Large intestine (tissue), 3 donors: Measurements from ENCODE around the gene SIPA1L3. TPM values are rescaled to one million over a fixed set of nuclear protein-coding genes. Genes with fewer than 3 reads are reported as not detected.
A peak's percentile ranks its signal among the peaks of the same experiment; 100 is the strongest.

ENCODE experiments used
- DNase-seq, 2 donors: peaks; one replicate each; pipeline versions ENCODE4 v3.0.0 to v3.0.0-alpha.2; 2013
- H3K27ac ChIP-seq: one replicate; pipeline ENCODE4 v1.5.1; 2013; ENCODE audit warnings: low read length
- H3K27me3 ChIP-seq: 2 replicates; pipeline ENCODE4 v1.6.1; 2013; ENCODE audit warnings: low read length; ENCODE audit not compliant: control insufficient read depth, insufficient read depth
- H3K36me3 ChIP-seq: 2 replicates; pipeline ENCODE4 v1.6.1; 2013; ENCODE audit warnings: low read length; ENCODE audit not compliant: control insufficient read depth, insufficient read depth
- H3K4me1 ChIP-seq: one replicate; pipeline ENCODE4 v1.6.1; 2013; ENCODE audit warnings: low read length; ENCODE audit not compliant: control insufficient read depth, insufficient read depth
- H3K4me3 ChIP-seq: one replicate; pipeline ENCODE4 v1.5.1; 2013; ENCODE audit warnings: low read length
- H3K9me3 ChIP-seq: one replicate; pipeline ENCODE4 v1.6.1; 2013; ENCODE audit warnings: mild to moderate bottlenecking, low read depth, low read length, moderate library complexity; ENCODE audit not compliant: control insufficient read depth
- WGBS: methylation state at CpG from one replicate; pipeline ENCODE4 v1.1.5; 2013; ENCODE audit warnings: low lambda C conversion rate; ENCODE audit not compliant: insufficient coverage; 5-methylcytosine and 5-hydroxymethylcytosine counted together
- polyA plus RNA-seq: library from polyadenylated mRNA; unstranded; fragments of 120-200 nt; gene quantifications from one replicate; pipeline ENCODE4 v1.2.1, GENCODE V29; 2013

SIPA1L3 gene
- polyA plus RNA-seq, 1 donor, result 70.0 TPM

GRCh38 chr19:38183251-38183897 is 276.4 kb downstream of the SIPA1L3 start:
- Histone ChIP-seq H3K4me3 (peak overlapping the region; percentile 35), H3K4me1 (no peaks in the 10 kb centered on the region), H3K36me3 (peaks cover 46% of the 10 kb centered on the region), H3K27ac (no peak overlapping the region), H3K27me3 (no peaks in the 10 kb centered on the region), H3K9me3 (peaks cover 7% of the 10 kb centered on the region)
- WGBS, result no CpG with 5 or more reads among the region's 30 CpGs
- DNase-seq, result no peak

GRCh38 chr19:38184815-38185214 is 277.8 kb downstream of the SIPA1L3 start:
- no CpG with 5 or more reads among the region's 9 CpGs for WGBS
- no peaks in the 10 kb centered on the region for H3K4me1 ChIP-seq
- H3K27me3 ChIP-seq, result no peaks in the 10 kb centered on the region
- no peak for DNase-seq
- no peak overlapping the region for H3K27ac ChIP-seq
- peaks cover 7% of the 10 kb centered on the region for H3K9me3 ChIP-seq
- H3K4me3 ChIP-seq, result no peak overlapping the region
- H3K36me3 ChIP-seq, result peaks cover 47% of the 10 kb centered on the region

- no peak for DNase-seq
- H3K9me3 ChIP-seq, result peaks cover 2% of the 10 kb centered on the region
- no peak overlapping the region for H3K27ac ChIP-seq
- no peaks in the 10 kb centered on the region for H3K27me3 ChIP-seq
- peaks cover 48% of the 10 kb centered on the region for H3K36me3 ChIP-seq
- 100% methylated on average over 3 of the region's 10 CpGs for WGBS
- H3K4me1 ChIP-seq, result no peaks in the 10 kb centered on the region
- H3K4me3 ChIP-seq, result no peak overlapping the region
Observed at GRCh38 chr19:38185562-38185961, 278.6 kb downstream of the SIPA1L3 start.

- Histone ChIP-seq H3K27me3 (no peaks in the 10 kb centered on the region), H3K27ac (no peak overlapping the region), H3K9me3 (no peaks in the 10 kb centered on the region), H3K36me3 (peaks cover 48% of the 10 kb centered on the region), H3K4me3 (no peak overlapping the region), H3K4me1 (no peaks in the 10 kb centered on the region)
- no CpG with 5 or more reads among the region's 6 CpGs for WGBS
- no peak for DNase-seq
Observed at GRCh38 chr19:38190061-38190460, 283.1 kb downstream of the SIPA1L3 start.

- no CpG with 5 or more reads among the region's 6 CpGs for WGBS
Observed at GRCh38 chr19:38190793-38191192, 283.8 kb downstream of the SIPA1L3 start.

GRCh38 chr19:38191747-38192146 is 284.7 kb downstream of the SIPA1L3 start:
- no peaks in the 10 kb centered on the region for H3K9me3 ChIP-seq
- peaks cover 54% of the 10 kb centered on the region for H3K36me3 ChIP-seq
- WGBS, result no CpG with 5 or more reads among the region's 13 CpGs
- no peak overlapping the region for H3K4me3 ChIP-seq
- H3K27ac ChIP-seq, result no peak overlapping the region
- no peaks in the 10 kb centered on the region for H3K4me1 ChIP-seq
- DNase-seq, result no peak
- no peaks in the 10 kb centered on the region for H3K27me3 ChIP-seq

More at GRCh38 chr19:38190793-38191192, 283.8 kb downstream of the SIPA1L3 start:
- Histone ChIP-seq H3K4me1 (no peaks in the 10 kb centered on the region), H3K27ac (no peak overlapping the region), H3K4me3 (no peak overlapping the region), H3K9me3 (no peaks in the 10 kb centered on the region), H3K27me3 (no peaks in the 10 kb centered on the region), H3K36me3 (peaks cover 46% of the 10 kb centered on the region)
- DNase-seq, result no peak

- Histone ChIP-seq H3K4me3 (no peak overlapping the region), H3K9me3 (no peaks in the 10 kb centered on the region), H3K4me1 (no peaks in the 10 kb centered on the region), H3K27me3 (no peaks in the 10 kb centered on the region), H3K36me3 (peaks cover 69% of the 10 kb centered on the region), H3K27ac (no peak overlapping the region)
- WGBS, result no CpG with 5 or more reads among the region's 29 CpGs
- no peak for DNase-seq
Observed at GRCh38 chr19:38193445-38193844, 286.4 kb downstream of the SIPA1L3 start.

GRCh38 chr19:38194061-38194701 is 287.2 kb downstream of the SIPA1L3 start:
- H3K27me3 ChIP-seq, result no peaks in the 10 kb centered on the region
- WGBS, result no CpG with 5 or more reads among the region's 13 CpGs
- no peaks in the 10 kb centered on the region for H3K9me3 ChIP-seq
- H3K27ac ChIP-seq, result no peak overlapping the region
- no peak overlapping the region for H3K4me3 ChIP-seq
- no peak for DNase-seq
- H3K36me3 ChIP-seq, result peaks cover 73% of the 10 kb centered on the region
- H3K4me1 ChIP-seq, result no peaks in the 10 kb centered on the region

- Histone ChIP-seq H3K27ac (no peak overlapping the region), H3K4me3 (no peak overlapping the region), H3K27me3 (no peaks in the 10 kb centered on the region), H3K4me1 (no peaks in the 10 kb centered on the region), H3K9me3 (no peaks in the 10 kb centered on the region), H3K36me3 (peaks cover 75% of the 10 kb centered on the region)
- DNase-seq, result no peak
- WGBS, result no CpG with 5 or more reads among the region's 10 CpGs
Observed at GRCh38 chr19:38195237-38195636, 288.2 kb downstream of the SIPA1L3 start.

- Histone ChIP-seq H3K4me3 (no peak overlapping the region), H3K9me3 (no peaks in the 10 kb centered on the region), H3K36me3 (peaks cover 76% of the 10 kb centered on the region), H3K27me3 (no peaks in the 10 kb centered on the region), H3K4me1 (no peaks in the 10 kb centered on the region), H3K27ac (no peak overlapping the region)
- 100% methylated on average over 2 of the region's 13 CpGs for WGBS
- DNase-seq, result no peak
Observed at GRCh38 chr19:38196245-38196837, 289.3 kb downstream of the SIPA1L3 start.
